ENCODE results near the gene WWOX. TPM values are rescaled to one million over a fixed set of nuclear protein-coding genes. Genes with fewer than 3 reads are reported as not detected.

The WWOX gene
- total RNA-seq, 3 donors from 2014 or later (not counting 1 experiment from before 2014, with no cell fraction given), result 21.0 to 29.8 (median 27.0) TPM

- Mint-ChIP-seq H3K27me3 (ENCODE audit: low read depth in 2 of 2) (no peaks in the 10 kb centered on the region), H3K9me3 (no peaks in the 10 kb centered on the region), H3K36me3 (no peaks in the 10 kb centered on the region), H3K4me3 (no peak overlapping the region), H3K27ac (no peak overlapping the region), H3K4me1 (no peaks in the 10 kb centered on the region)
- Histone ChIP-seq H3K9me3 (ENCODE audit: control insufficient read depth, insufficient read depth, low read length) (no peaks in the 10 kb centered on the region), H3K27me3 (ENCODE audit: control insufficient read depth, insufficient read depth, low read length) (no peaks in the 10 kb centered on the region), H3K4me1 (ENCODE audit: control insufficient read depth, insufficient read depth, low read length) (no peaks in the 10 kb centered on the region), H3K27ac (ENCODE audit: low read length) (no peak overlapping the region), H3K36me3 (ENCODE audit: control insufficient read depth, insufficient read depth, low read length) (no peaks in the 10 kb centered on the region), H3K4me3 (ENCODE audit: low read length) (no peak overlapping the region)
- no peak for TF ChIP-seq CTCF (IDR thresholded peaks at IDR 0.05)
- no peak for ATAC-seq
- intact Hi-C loops (cut with micrococcal nuclease), result no loop called here
- 87% methylated on average over 4 of the region's 5 CpGs for WGBS (ENCODE audit: insufficient coverage)
- no peak for DNase-seq
These were observed 428.8 kb downstream of the WWOX start for GRCh38 chr16:78528265-78528664.

- Mint-ChIP-seq H3K4me3 (no peak overlapping the region), H3K27me3 (ENCODE audit: low read depth in 2 of 2) (no peaks in the 10 kb centered on the region), H3K9me3 (no peaks in the 10 kb centered on the region), H3K4me1 (no peaks in the 10 kb centered on the region), H3K27ac (no peak overlapping the region), H3K36me3 (no peaks in the 10 kb centered on the region)
- ATAC-seq, result no peak
- no peak for TF ChIP-seq CTCF (IDR thresholded peaks at IDR 0.05)
- intact Hi-C loops (cut with micrococcal nuclease), result no loop called here
- no peak for DNase-seq
- no peaks in the 10 kb centered on the region for H3K4me1 ChIP-seq (ENCODE audit: control insufficient read depth, insufficient read depth, low read length)
- no peaks in the 10 kb centered on the region for H3K27me3 ChIP-seq (ENCODE audit: control insufficient read depth, insufficient read depth, low read length)
- WGBS (ENCODE audit: insufficient coverage), result 85% methylated on average over 5 of the region's 5 CpGs
- H3K27ac ChIP-seq (ENCODE audit: low read length), result no peak overlapping the region
- H3K4me3 ChIP-seq (ENCODE audit: low read length), result no peak overlapping the region
- no peaks in the 10 kb centered on the region for H3K9me3 ChIP-seq (ENCODE audit: control insufficient read depth, insufficient read depth, low read length)
- H3K36me3 ChIP-seq (ENCODE audit: control insufficient read depth, insufficient read depth, low read length), result no peaks in the 10 kb centered on the region
These were observed 430.4 kb downstream of the WWOX start for GRCh38 chr16:78529881-78530280.

- Mint-ChIP-seq H3K27ac (no peak overlapping the region), H3K4me3 (no peak overlapping the region), H3K27me3 (ENCODE audit: low read depth in 2 of 2) (no peaks in the 10 kb centered on the region), H3K9me3 (no peaks in the 10 kb centered on the region), H3K36me3 (no peaks in the 10 kb centered on the region), H3K4me1 (no peaks in the 10 kb centered on the region)
- H3K4me3 ChIP-seq (ENCODE audit: low read length), result no peak overlapping the region
- WGBS (ENCODE audit: insufficient coverage), result 67% methylated on average over 3 of the region's 4 CpGs
- no peak for TF ChIP-seq CTCF (IDR thresholded peaks at IDR 0.05)
- ATAC-seq (no peak), DNase-seq (no peak)
- H3K9me3 ChIP-seq (ENCODE audit: control insufficient read depth, insufficient read depth, low read length), result no peaks in the 10 kb centered on the region
- no peak overlapping the region for H3K27ac ChIP-seq (ENCODE audit: low read length)
- intact Hi-C loops (cut with micrococcal nuclease), result no loop called here
- no peaks in the 10 kb centered on the region for H3K27me3 ChIP-seq (ENCODE audit: control insufficient read depth, insufficient read depth, low read length)
- no peaks in the 10 kb centered on the region for H3K36me3 ChIP-seq (ENCODE audit: control insufficient read depth, insufficient read depth, low read length)
- no peaks in the 10 kb centered on the region for H3K4me1 ChIP-seq (ENCODE audit: control insufficient read depth, insufficient read depth, low read length)
These were observed 430.8 kb downstream of the WWOX start for GRCh38 chr16:78530283-78530682.

GRCh38 chr16:78535098-78535497 lies 435.6 kb downstream of the WWOX start:
- no peak overlapping the region for H3K27ac ChIP-seq (ENCODE audit: low read length)
- no peak overlapping the region for H3K4me3 ChIP-seq (ENCODE audit: low read length)

More at GRCh38 chr16:78535098-78535497, 435.6 kb downstream of the WWOX start:
- 89% methylated on average over 1 of the region's 4 CpGs for WGBS (ENCODE audit: insufficient coverage)
- Histone ChIP-seq H3K27me3 (ENCODE audit: control insufficient read depth, insufficient read depth, low read length) (no peaks in the 10 kb centered on the region), H3K36me3 (ENCODE audit: control insufficient read depth, insufficient read depth, low read length) (no peaks in the 10 kb centered on the region), H3K9me3 (ENCODE audit: control insufficient read depth, insufficient read depth, low read length) (no peaks in the 10 kb centered on the region), H3K4me1 (ENCODE audit: control insufficient read depth, insufficient read depth, low read length) (no peaks in the 10 kb centered on the region)
- ATAC-seq (no peak), DNase-seq (no peak)
- H3K27me3 Mint-ChIP-seq (ENCODE audit: low read depth in 2 of 2), result no peaks in the 10 kb centered on the region
- no peaks in the 10 kb centered on the region for H3K9me3 Mint-ChIP-seq
- TF ChIP-seq CTCF (IDR thresholded peaks at IDR 0.05), result no peak
- H3K4me3 Mint-ChIP-seq, result no peak overlapping the region
- intact Hi-C loops (cut with micrococcal nuclease), result no loop called here
- no peaks in the 10 kb centered on the region for H3K36me3 Mint-ChIP-seq
- no peak overlapping the region for H3K27ac Mint-ChIP-seq
- no peaks in the 10 kb centered on the region for H3K4me1 Mint-ChIP-seq

Data from natural killer cell (primary cell).